Measurements from ENCODE around the gene LIPJ.

The LIPJ gene

GRCh38 chr10:88620441-88620840 is 33.9 kb downstream of the LIPJ start:
- CTCF ChIA-PET = no interaction called here
- Mint-ChIP-seq H3K4me3 (no peak overlapping the region), H3K27ac (no peak overlapping the region), H3K9me3 (no peaks in the 10 kb centered on the region), H3K27me3 (peaks cover 4% of the 10 kb centered on the region), H3K4me1 (no peaks in the 10 kb centered on the region), H3K36me3 (no peaks in the 10 kb centered on the region)
- DNase-seq = no peak

DNA sequence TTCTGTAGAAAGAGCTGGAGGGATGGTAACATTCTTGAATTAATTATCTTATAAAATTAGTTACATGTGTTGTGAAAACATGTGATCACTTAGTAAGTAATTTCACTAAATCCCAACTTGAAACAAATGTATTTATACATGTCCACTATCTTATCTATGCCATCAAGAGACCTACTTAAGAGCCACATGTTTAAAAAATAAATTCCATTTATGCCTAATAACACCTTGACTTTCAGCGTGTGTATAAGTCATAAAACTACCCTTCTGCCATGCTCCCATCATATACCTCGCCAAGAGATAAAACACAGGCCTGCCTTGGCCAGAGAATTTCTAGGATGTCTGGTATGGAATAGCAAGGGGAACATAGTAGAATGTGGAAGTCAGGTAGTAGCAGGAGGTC is 37.3 kb downstream of the LIPJ start:
- H3K36me3 Mint-ChIP-seq = no peaks in the 10 kb centered on the region
- CTCF ChIA-PET = no interaction called here
- DNase-seq = no peak

GRCh38 chr10:88624840-88625239 is 38.3 kb downstream of the LIPJ start:
- CTCF ChIA-PET = no interaction called here
- Mint-ChIP-seq H3K27ac (no peak overlapping the region), H3K4me1 (no peaks in the 10 kb centered on the region), H3K27me3 (peaks cover 4% of the 10 kb centered on the region), H3K36me3 (no peaks in the 10 kb centered on the region), H3K4me3 (no peak overlapping the region), H3K9me3 (peaks cover 1% of the 10 kb centered on the region)
- no peak for DNase-seq

More for the DNA sequence above, 37.3 kb downstream of the LIPJ start:
- Mint-ChIP-seq H3K9me3 (peaks cover 1% of the 10 kb centered on the region), H3K4me3 (no peak overlapping the region), H3K4me1 (no peaks in the 10 kb centered on the region), H3K27ac (no peak overlapping the region), H3K27me3 (peaks cover 4% of the 10 kb centered on the region)

- Mint-ChIP-seq H3K4me1 (no peaks in the 10 kb centered on the region), H3K27me3 (peaks cover 10% of the 10 kb centered on the region), H3K27ac (no peak overlapping the region), H3K9me3 (no peaks in the 10 kb centered on the region), H3K36me3 (no peaks in the 10 kb centered on the region), H3K4me3 (no peak overlapping the region)
- no peak for DNase-seq
- CTCF ChIA-PET = no interaction called here
These were observed 53.6 kb downstream of the LIPJ start for GRCh38 chr10:88640186-88640585.

DNA sequence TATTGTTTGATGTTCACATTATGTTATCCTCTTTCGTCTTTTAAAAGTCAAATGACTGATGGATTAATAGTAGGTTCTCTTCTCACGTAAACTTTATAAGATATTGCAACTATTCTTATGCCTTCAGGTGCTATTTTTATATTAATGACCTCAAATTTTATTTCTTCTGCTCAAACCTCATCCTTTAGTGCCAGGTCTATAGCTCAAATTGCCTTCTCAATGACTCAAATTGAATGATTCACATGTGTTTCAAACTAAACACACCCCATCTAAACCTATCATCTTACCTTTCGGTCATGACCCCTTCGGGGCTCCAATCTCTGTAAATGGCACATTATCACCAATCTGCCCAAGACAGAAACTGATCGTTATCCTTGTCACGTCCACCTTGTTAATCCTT is 55.6 kb downstream of the LIPJ start:
- no peak overlapping the region for H3K4me3 Mint-ChIP-seq
- DNase-seq = no peak
- no peaks in the 10 kb centered on the region for H3K4me1 Mint-ChIP-seq
- H3K27ac Mint-ChIP-seq = no peak overlapping the region
- CTCF ChIA-PET = no interaction called here
- no peaks in the 10 kb centered on the region for H3K9me3 Mint-ChIP-seq
- H3K36me3 Mint-ChIP-seq = no peaks in the 10 kb centered on the region
- peaks cover 13% of the 10 kb centered on the region for H3K27me3 Mint-ChIP-seq

- no peaks in the 10 kb centered on the region for H3K36me3 Mint-ChIP-seq
- H3K9me3 Mint-ChIP-seq = no peaks in the 10 kb centered on the region
- no peak overlapping the region for H3K27ac Mint-ChIP-seq
- H3K4me3 Mint-ChIP-seq = no peak overlapping the region
- CTCF ChIA-PET = no interaction called here
- DNase-seq = no peak
- H3K27me3 Mint-ChIP-seq = peaks cover 7% of the 10 kb centered on the region
- no peaks in the 10 kb centered on the region for H3K4me1 Mint-ChIP-seq
These were observed 56.4 kb downstream of the LIPJ start for GRCh38 chr10:88642963-88643362.

DNA sequence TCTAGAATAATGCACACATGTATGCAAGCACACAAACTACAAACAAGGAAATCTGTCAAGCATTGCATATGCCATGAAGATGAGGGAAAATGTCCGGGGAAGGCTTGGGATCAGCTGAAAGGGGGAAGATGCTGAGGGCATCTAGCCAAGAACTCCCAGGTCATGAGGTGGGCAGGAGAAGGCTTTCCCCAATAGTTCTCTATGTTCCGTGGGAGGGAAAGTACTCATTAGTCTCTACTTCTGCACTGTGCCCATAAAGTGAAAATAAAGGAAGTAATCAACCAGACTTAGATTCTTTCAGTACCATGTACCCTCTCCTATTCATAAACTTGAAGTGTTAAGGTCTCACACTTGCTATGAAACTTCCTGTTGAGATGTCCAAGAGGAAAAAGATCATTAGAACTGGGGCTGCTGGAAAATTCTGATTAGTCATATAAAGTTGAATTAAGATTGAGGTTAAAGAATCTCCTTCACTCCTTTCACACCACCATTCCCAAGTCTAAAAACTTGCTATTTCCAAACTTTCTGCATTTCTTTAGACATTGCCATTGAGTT is 60.6 kb downstream of the LIPJ start:
- DNase-seq = no peak

GRCh38 chr10:88651101-88651551 is 64.6 kb downstream of the LIPJ start:
- no peak for DNase-seq
- Mint-ChIP-seq H3K27me3 (peaks cover 4% of the 10 kb centered on the region), H3K36me3 (no peaks in the 10 kb centered on the region), H3K4me1 (no peaks in the 10 kb centered on the region), H3K9me3 (no peaks in the 10 kb centered on the region), H3K4me3 (no peak overlapping the region), H3K27ac (no peak overlapping the region)
- CTCF ChIA-PET = interaction anchor here (0.6 kb wide), 1 partner anchor 732 kb away, joined by 3 read pairs; no protein-coding TSS in a partner anchor

More for the DNA sequence above, 60.6 kb downstream of the LIPJ start:
- H3K4me3 Mint-ChIP-seq = no peak overlapping the region
- CTCF ChIA-PET = no interaction called here
- no peak overlapping the region for H3K27ac Mint-ChIP-seq
- H3K4me1 Mint-ChIP-seq = no peaks in the 10 kb centered on the region
- H3K9me3 Mint-ChIP-seq = no peaks in the 10 kb centered on the region
- H3K36me3 Mint-ChIP-seq = no peaks in the 10 kb centered on the region
- H3K27me3 Mint-ChIP-seq = peaks cover 11% of the 10 kb centered on the region

- Mint-ChIP-seq H3K27ac (no peak overlapping the region), H3K9me3 (no peaks in the 10 kb centered on the region), H3K36me3 (no peaks in the 10 kb centered on the region), H3K4me1 (no peaks in the 10 kb centered on the region), H3K4me3 (no peak overlapping the region), H3K27me3 (peaks cover 7% of the 10 kb centered on the region)
- no peak for DNase-seq
- CTCF ChIA-PET = no interaction called here
These were observed 66.1 kb downstream of the LIPJ start for GRCh38 chr10:88652616-88653015.

All from activated naive CD4-positive, alpha-beta T cell treated with anti-CD3 and anti-CD28 coated beads, Interleukin-2, amount 10 ng/mL, durations not matched to agents 7 days and 5 days (primary cell).